A549 (cell line): ENCODE measurements around the gene SMARCA4. TPM values are rescaled to one million over a fixed set of nuclear protein-coding genes. Genes with fewer than 3 reads are reported as not detected.

Source experiments
- ATAC-seq, 2 experiments: fragments of 200-7000 bp in 1 of 2; fragments of >200 bp in 1 of 2; cut with Nextera tagmentation in 1 of 2; cut with Tn5 transposase in 1 of 2; 3 replicates each; pipeline versions ENCODE4 v1.8.0 to v1.9.1; 2018 to 2020; ENCODE audit warnings: mild to moderate bottlenecking in 1 of 2, moderate library complexity in 1 of 2
- CTCF ChIA-PET: fragments of 300-600 bp; sonication (Branson Sonifier 250); formaldehyde crosslinking; extraction: SDS; loops from one replicate; lab custom pipeline; 2021; ENCODE audit warnings: antibody characterized with exemption, inconsistent platforms; lab: Yijun Ruan, JAX
- POLR2A ChIA-PET: fragments of 350-600 bp; formaldehyde crosslinking; extraction: SDS; loops from one replicate; lab custom pipeline; 2021; ENCODE audit warnings: antibody characterized with exemption, inconsistent platforms; lab: Yijun Ruan, JAX
- DNase-seq, 2 experiments: peaks; one replicate each; pipeline versions ENCODE4 v3.0.0 to v3.0.0-alpha.2; 2011 to 2016; ENCODE audit warnings: low read depth in 1 of 2, low spot score in 1 of 2
- FAIRE-seq: peaks from 2 replicates; lab custom pipeline; 2011; peaks lifted over from hg19 to GRCh38; lab: Jason Lieb, UNC
- H3K27ac ChIP-seq, 2 experiments: fragments of >200 bp; sonication (Bioruptor Twin); formaldehyde crosslinking; 3 replicates each; pipeline ENCODE4 v1.5.1; 2016 to 2017
- H3K4me1 ChIP-seq: fragments of >200 bp; sonication (Bioruptor Twin); formaldehyde crosslinking; 3 replicates; pipeline ENCODE4 v1.6.1; 2016
- H3K4me2 ChIP-seq: fragments of >200 bp; sonication (Bioruptor Twin); formaldehyde crosslinking; 3 replicates; pipeline ENCODE4 v1.6.1; 2016
- H3K4me3 ChIP-seq: fragments of >200 bp; sonication (Bioruptor Twin); formaldehyde crosslinking; 3 replicates; pipeline ENCODE4 v1.5.1; 2016
- H3K9me3 ChIP-seq: fragments of >200 bp; sonication (Bioruptor Twin); formaldehyde crosslinking; 3 replicates; pipeline ENCODE4 v1.6.1; 2016
- BHLHE40 ChIP-seq: IDR thresholded peaks from 2 replicates; pipeline ENCODE4 v1.6.1; 2012; ENCODE audit warnings: low read depth, low read length, inconsistent platforms
- CBX8 ChIP-seq: fragments of 200-600 bp; sonication (generic); IDR thresholded peaks from 2 replicates; pipeline ENCODE4 v1.6.1; 2016
- CEBPB ChIP-seq, 2 experiments: fragments of >200 bp in 1 of 2; sonication (Bioruptor Twin) in 1 of 2; formaldehyde crosslinking in 1 of 2; IDR thresholded peaks; 2 replicates each; pipeline ENCODE4 v1.6.1; 2012 to 2016
- EP300 ChIP-seq, 2 experiments: fragments of >200 bp; sonication (Bioruptor Twin); formaldehyde crosslinking; IDR thresholded peaks; 2 replicates in 1 of 2; 3 replicates in 1 of 2; pipeline ENCODE4 v1.6.1; 2016 to 2017
- ESRRA ChIP-seq: fragments of 150-350 bp; IDR thresholded peaks from 2 replicates; pipeline ENCODE4 v1.6.1; 2014; ENCODE audit warnings: mild to moderate bottlenecking, low read length, borderline replicate concordance
- FOSB ChIP-seq: fragments of 250-450 bp; sonication (Bioruptor Pico); IDR thresholded peaks from 2 replicates; pipeline ENCODE4 v1.5.0; 2020; ENCODE audit warnings: mild to moderate bottlenecking, moderate library complexity
- FOXS1 ChIP-seq: fragments of 250-450 bp; sonication (Bioruptor Pico); IDR thresholded peaks from 2 replicates; pipeline ENCODE4 v1.5.0; 2020; ENCODE audit warnings: mild to moderate bottlenecking, moderate library complexity
- GATA3 ChIP-seq: IDR thresholded peaks from 2 replicates; pipeline ENCODE4 v1.6.1; 2012; ENCODE audit warnings: borderline replicate concordance
- HOXA7 ChIP-seq: fragments of 250-450 bp; sonication (Bioruptor Pico); IDR thresholded peaks from 2 replicates; pipeline ENCODE4 v1.5.0; 2020; ENCODE audit warnings: mild to moderate bottlenecking, moderate library complexity
- HOXB13 ChIP-seq: fragments of 250-450 bp; sonication (Bioruptor Pico); IDR thresholded peaks from 2 replicates; pipeline ENCODE4 v1.5.0; 2020; ENCODE audit warnings: low read depth, mild to moderate bottlenecking, moderate library complexity
- HOXB5 ChIP-seq: fragments of 250-450 bp; sonication (Bioruptor Pico); IDR thresholded peaks from 2 replicates; pipeline ENCODE4 v1.5.0; 2020; ENCODE audit warnings: mild to moderate bottlenecking, moderate library complexity
- JUNB ChIP-seq: fragments of >200 bp; sonication (Bioruptor Twin); formaldehyde crosslinking; IDR thresholded peaks from 2 replicates; pipeline ENCODE4 v1.6.1; 2016
- KDM1A ChIP-seq: fragments of 200-600 bp; sonication (generic); IDR thresholded peaks from 2 replicates; pipeline ENCODE4 v1.6.1; 2016; ENCODE audit warnings: low read depth, mild to moderate bottlenecking
- KDM5A ChIP-seq: fragments of 200-600 bp; sonication (generic); IDR thresholded peaks from 2 replicates; pipeline ENCODE4 v1.6.1; 2016; ENCODE audit warnings: antibody characterized with exemption, mild to moderate bottlenecking
- MAFK ChIP-seq: fragments of 450-650 bp; IDR thresholded peaks from 2 replicates; pipeline ENCODE4 v1.6.1; 2014; ENCODE audit not compliant: partially characterized antibody
- MAZ ChIP-seq: fragments of 150-350 bp; IDR thresholded peaks from 2 replicates; pipeline ENCODE4 v1.6.1; 2014; ENCODE audit warnings: antibody characterized with exemption, low read depth, low read length, borderline replicate concordance
- NR3C1 ChIP-seq: fragments of >200 bp; sonication (Bioruptor Twin); formaldehyde crosslinking; IDR thresholded peaks from 3 replicates; pipeline ENCODE4 v1.6.1; 2017
- POLR2A ChIP-seq: IDR thresholded peaks from 2 replicates; pipeline ENCODE4 v1.6.1; 2012; ENCODE audit warnings: mild to moderate bottlenecking, low read length
- RAD21 ChIP-seq, 2 experiments: fragments of >200 bp in 1 of 2; sonication (Bioruptor Twin) in 1 of 2; formaldehyde crosslinking in 1 of 2; IDR thresholded peaks in 1 of 2; conservative IDR thresholded peaks in 1 of 2; 2 replicates in 1 of 2; 3 replicates in 1 of 2; pipeline ENCODE4 v1.6.1; 2012 to 2018; ENCODE audit warnings: inconsistent platforms in 1 of 2
- RFX5 ChIP-seq: fragments of 450-650 bp; IDR thresholded peaks from 2 replicates; pipeline ENCODE4 v1.7.1; 2014; ENCODE audit warnings: antibody characterized with exemption, mild to moderate bottlenecking, moderate library complexity
- RNF2 ChIP-seq: fragments of 200-600 bp; sonication (generic); IDR thresholded peaks from 2 replicates; pipeline ENCODE4 v1.6.1; 2016; ENCODE audit warnings: low read depth, mild to moderate bottlenecking, antibody characterized with exemption, moderate library complexity, borderline replicate concordance
- SMC3 ChIP-seq: fragments of >200 bp; sonication (Bioruptor Twin); formaldehyde crosslinking; IDR thresholded peaks from 3 replicates; pipeline ENCODE4 v1.6.1; 2018; ENCODE audit warnings: inconsistent platforms
- SREBF2 ChIP-seq: fragments of 450-650 bp; IDR thresholded peaks from 2 replicates; pipeline ENCODE4 v1.6.1; 2014; ENCODE audit warnings: mild to moderate bottlenecking, moderate library complexity
- ZSCAN20 ChIP-seq: fragments of 250-450 bp; sonication (Bioruptor Pico); IDR thresholded peaks from 2 replicates; pipeline ENCODE4 v1.8.0; 2022; ENCODE audit warnings: mild to moderate bottlenecking, moderate library complexity
- WGBS: methylation state at CpG from one replicate; pipeline ENCODE4 v1.1.6; 2017; ENCODE audit errors: missing lambda C conversion rate; 5-methylcytosine and 5-hydroxymethylcytosine counted together
- polyA plus RNA-seq, 4 experiments: library from polyadenylated mRNA; depleted of rRNA in 3 of 4; stranded (reverse); fragments of >200 nt; fragmentation: RNase III in 1 of 4; extraction: RNeasy Plus Mini Kit Qiagen cat#74134 plus additional on column Dnase treatment in 1 of 4; gene quantifications; 2 replicates in 3 of 4; 3 replicates in 1 of 4; pipeline ENCODE4 v1.2.3, GENCODE V29; 2011 to 2017
- TF ChIP-seq, protein P1 (sequence below): fragments of 450-650 bp; IDR thresholded peaks from 2 replicates; pipeline ENCODE4 v1.6.1; 2014; ENCODE audit warnings: antibody characterized with exemption
- TF ChIP-seq, protein P2 (sequence below): fragments of >200 bp; sonication (Bioruptor Twin); formaldehyde crosslinking; IDR thresholded peaks from 2 replicates; pipeline ENCODE4 v1.6.1; 2016
- TF ChIP-seq, protein P3 (sequence below): IDR thresholded peaks from 2 replicates; pipeline ENCODE4 v1.6.1; 2012; ENCODE audit warnings: low read depth, borderline replicate concordance
- TF ChIP-seq, protein P4 (sequence below): IDR thresholded peaks from 2 replicates; pipeline ENCODE4 v1.6.1; 2012
- TF ChIP-seq, protein P5 (sequence below): IDR thresholded peaks from 2 replicates; pipeline ENCODE4 v1.6.1; 2012
- TF ChIP-seq, protein P6 (sequence below): fragments of 250-450 bp; sonication (Bioruptor Pico); IDR thresholded peaks from 2 replicates; pipeline ENCODE4 v1.5.0; 2020; ENCODE audit warnings: low read depth, mild to moderate bottlenecking, moderate library complexity

SMARCA4 gene
- polyA plus RNA-seq, 2 of the 4 experiments (the other 2 are of a cell fraction): 8.1 to 11.9 TPM

DNA sequence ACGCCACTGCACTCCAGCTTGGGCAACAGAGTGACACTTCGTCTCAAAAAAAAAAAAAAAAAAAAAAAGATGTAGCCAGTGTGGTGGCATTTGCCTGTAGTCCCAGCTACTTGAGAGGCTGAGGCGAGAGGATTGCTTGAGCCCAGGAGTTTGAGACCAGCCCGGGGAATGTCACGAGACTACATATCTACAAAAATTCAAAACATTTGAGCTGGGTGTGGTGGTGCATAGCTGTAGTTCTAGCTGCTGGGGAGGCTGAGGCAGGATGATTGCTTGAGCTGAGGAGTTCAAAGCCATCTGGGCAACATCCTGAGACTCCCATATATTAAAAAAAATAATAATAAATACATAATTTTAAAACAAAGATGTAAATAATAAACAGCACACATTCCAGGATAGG, 46.6 kb downstream of the SMARCA4 start:
- ChIA-PET POLR2A (interaction anchor here (0.6 kb wide), 1 partner anchor 77 kb away, joined by 4 read pairs; no protein-coding TSS in a partner anchor), CTCF (interaction anchor here (1.1 to 1.9 kb wide), 2 partner anchors 18 to 71 kb away, joined by 3 to 5 read pairs; no protein-coding TSS in a partner anchor)
- no peak for ATAC-seq
- H3K4me3 ChIP-seq: no peak overlapping the region
- no peak for TF ChIP-seq SREBF2
- no peak for TF ChIP-seq CBX8
- no peak for TF ChIP-seq CEBPB (IDR thresholded peaks at IDR 0.05)
- no peak overlapping the region for H3K27ac ChIP-seq
- H3K4me1 ChIP-seq: no peaks in the 10 kb centered on the region
- 93% methylated on average over 5 of the region's 5 CpGs for WGBS
- FAIRE-seq: no peak
- no peak overlapping the region for H3K4me2 ChIP-seq
- H3K9me3 ChIP-seq: no peaks in the 10 kb centered on the region
- DNase-seq: no peak

DNA sequence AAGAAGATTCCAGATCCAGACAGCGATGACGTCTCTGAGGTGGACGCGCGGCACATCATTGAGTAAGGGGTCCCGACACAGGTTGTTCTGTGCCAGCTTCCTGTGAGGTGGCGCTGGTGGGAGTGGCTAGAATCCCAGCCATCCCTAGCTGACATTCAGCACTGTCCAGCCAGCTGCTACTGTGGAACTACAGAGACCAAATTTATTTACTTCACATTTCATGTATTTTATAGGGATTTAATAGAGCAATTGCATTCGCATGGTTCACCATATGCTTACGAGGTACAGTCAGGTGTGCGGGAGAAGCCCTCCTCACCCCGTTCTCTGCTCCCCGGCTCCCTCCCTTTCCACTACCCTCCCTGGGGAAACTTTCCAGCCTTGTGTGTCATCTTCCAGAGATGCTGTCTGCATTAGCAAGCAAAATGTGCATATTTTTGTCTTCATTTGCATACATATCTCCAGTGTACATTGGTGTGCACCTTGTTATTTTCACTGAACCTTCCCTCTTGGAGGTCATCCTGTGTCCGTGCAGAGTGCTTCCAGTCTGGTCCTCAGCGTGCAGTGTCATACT, 47.2 kb downstream of the SMARCA4 start:
- WGBS: 92% methylated on average over 14 of the region's 14 CpGs
- ATAC-seq (no peak), FAIRE-seq (no peak), DNase-seq (no peak)
- no peak overlapping the region for H3K4me3 ChIP-seq
- H3K9me3 ChIP-seq: no peaks in the 10 kb centered on the region
- CTCF ChIA-PET: interaction anchor here (1.1 to 1.9 kb wide), 3 partner anchors 19 to 72 kb away, joined by 3 to 5 read pairs (median 3); no protein-coding TSS in a partner anchor
- H3K27ac ChIP-seq: no peak overlapping the region
- H3K4me1 ChIP-seq: no peaks in the 10 kb centered on the region
- TF ChIP-seq BHLHE40 (no peak), FOXS1 (no peak)
- POLR2A ChIA-PET: no interaction called here
- H3K4me2 ChIP-seq: no peak overlapping the region

DNA sequence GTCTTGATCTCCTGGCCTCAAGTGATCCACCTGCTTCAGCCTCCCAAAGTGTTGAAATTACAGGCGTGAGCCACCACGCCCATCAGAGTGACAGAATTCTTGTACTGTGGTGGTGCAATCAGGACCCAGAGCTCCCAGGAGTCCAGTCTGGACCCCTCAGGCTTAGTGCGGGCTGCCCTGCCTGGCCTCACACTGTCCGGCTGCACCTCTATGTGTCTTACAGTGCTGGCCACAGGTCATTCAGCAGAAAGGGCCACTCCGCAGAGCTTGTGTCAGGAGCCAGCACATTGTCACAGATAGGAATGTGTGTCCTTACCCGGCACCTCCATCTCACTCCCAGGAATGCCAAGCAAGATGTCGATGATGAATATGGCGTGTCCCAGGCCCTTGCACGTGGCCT, 49.2 kb downstream of the SMARCA4 start:
- Histone ChIP-seq H3K27ac (no peak overlapping the region), H3K4me3 (no peak overlapping the region)
- ChIA-PET CTCF (interaction anchor here (0.7 to 2.8 kb wide), 2 partner anchors 74 to 95 kb away, joined by 3 to 14 read pairs; no protein-coding TSS in a partner anchor), POLR2A (no interaction called here)
- FAIRE-seq: no peak
- 100% methylated on average over 6 of the region's 9 CpGs for WGBS
- no peak for DNase-seq
- no peak for ATAC-seq
- TF ChIP-seq, protein P1, sequence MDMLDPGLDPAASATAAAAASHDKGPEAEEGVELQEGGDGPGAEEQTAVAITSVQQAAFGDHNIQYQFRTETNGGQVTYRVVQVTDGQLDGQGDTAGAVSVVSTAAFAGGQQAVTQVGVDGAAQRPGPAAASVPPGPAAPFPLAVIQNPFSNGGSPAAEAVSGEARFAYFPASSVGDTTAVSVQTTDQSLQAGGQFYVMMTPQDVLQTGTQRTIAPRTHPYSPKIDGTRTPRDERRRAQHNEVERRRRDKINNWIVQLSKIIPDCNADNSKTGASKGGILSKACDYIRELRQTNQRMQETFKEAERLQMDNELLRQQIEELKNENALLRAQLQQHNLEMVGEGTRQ: no peak
- TF ChIP-seq KDM1A: no peak
- TF ChIP-seq KDM5A: no peak
- no peak for TF ChIP-seq ESRRA
- no peak for TF ChIP-seq POLR2A
- TF ChIP-seq, protein P2, sequence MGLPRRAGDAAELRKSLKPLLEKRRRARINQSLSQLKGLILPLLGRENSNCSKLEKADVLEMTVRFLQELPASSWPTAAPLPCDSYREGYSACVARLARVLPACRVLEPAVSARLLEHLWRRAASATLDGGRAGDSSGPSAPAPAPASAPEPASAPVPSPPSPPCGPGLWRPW: no peak
- TF ChIP-seq, protein P3, sequence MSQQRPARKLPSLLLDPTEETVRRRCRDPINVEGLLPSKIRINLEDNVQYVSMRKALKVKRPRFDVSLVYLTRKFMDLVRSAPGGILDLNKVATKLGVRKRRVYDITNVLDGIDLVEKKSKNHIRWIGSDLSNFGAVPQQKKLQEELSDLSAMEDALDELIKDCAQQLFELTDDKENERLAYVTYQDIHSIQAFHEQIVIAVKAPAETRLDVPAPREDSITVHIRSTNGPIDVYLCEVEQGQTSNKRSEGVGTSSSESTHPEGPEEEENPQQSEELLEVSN: no peak
- TF ChIP-seq ZSCAN20 (CRISPR knock-in tag): no peak
- no peak for TF ChIP-seq EP300 (IDR thresholded peaks at IDR 0.05)
- TF ChIP-seq, all 56 proteins: peak for 0
- H3K9me3 ChIP-seq: no peaks in the 10 kb centered on the region
- no peaks in the 10 kb centered on the region for H3K4me1 ChIP-seq
- H3K4me2 ChIP-seq: no peak overlapping the region

DNA sequence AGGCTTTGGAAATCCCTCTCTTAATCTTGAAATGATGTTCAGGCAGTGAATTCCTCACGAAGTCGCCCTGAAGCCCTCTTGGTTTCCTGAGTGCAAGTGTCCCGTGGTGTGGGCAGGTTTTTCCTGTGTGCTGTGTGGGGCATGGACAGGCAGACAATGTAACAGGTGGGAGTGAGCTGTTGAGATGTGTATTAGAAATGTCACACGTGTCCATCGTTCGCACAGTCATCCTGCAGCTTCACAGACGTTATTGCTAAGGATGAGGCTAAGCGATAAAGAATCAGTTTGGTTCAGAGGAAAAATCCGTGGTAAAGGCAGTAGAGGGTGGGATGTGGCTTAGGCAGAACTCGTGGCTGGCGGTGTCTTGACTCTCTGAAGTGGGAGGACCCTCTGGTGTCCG, 51.7 kb downstream of the SMARCA4 start:
- ATAC-seq (no peak), FAIRE-seq (no peak), DNase-seq (no peak)
- Histone ChIP-seq H3K4me2 (no peak overlapping the region), H3K9me3 (no peaks in the 10 kb centered on the region), H3K4me1 (no peaks in the 10 kb centered on the region), H3K27ac (no peak overlapping the region), H3K4me3 (no peak overlapping the region)
- ChIA-PET CTCF (interaction anchor here (1.4 to 2.8 kb wide), 2 partner anchors 23 to 76 kb away, joined by 3 to 14 read pairs; no protein-coding TSS in a partner anchor), POLR2A (no interaction called here)
- 89% methylated on average over 12 of the region's 12 CpGs for WGBS
- TF ChIP-seq HOXB5 (CRISPR knock-in tag): no peak
- no peak for TF ChIP-seq SMC3
- TF ChIP-seq, protein P4, sequence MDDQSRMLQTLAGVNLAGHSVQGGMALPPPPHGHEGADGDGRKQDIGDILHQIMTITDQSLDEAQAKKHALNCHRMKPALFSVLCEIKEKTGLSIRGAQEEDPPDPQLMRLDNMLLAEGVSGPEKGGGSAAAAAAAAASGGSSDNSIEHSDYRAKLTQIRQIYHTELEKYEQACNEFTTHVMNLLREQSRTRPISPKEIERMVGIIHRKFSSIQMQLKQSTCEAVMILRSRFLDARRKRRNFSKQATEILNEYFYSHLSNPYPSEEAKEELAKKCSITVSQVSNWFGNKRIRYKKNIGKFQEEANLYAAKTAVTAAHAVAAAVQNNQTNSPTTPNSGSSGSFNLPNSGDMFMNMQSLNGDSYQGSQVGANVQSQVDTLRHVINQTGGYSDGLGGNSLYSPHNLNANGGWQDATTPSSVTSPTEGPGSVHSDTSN: no peak
- TF ChIP-seq EP300 (IDR thresholded peaks at IDR 0.05): no peak
- no peak for TF ChIP-seq GATA3
- TF ChIP-seq HOXA7 (CRISPR knock-in tag): no peak
- TF ChIP-seq MAZ: no peak
- no peak for TF ChIP-seq KDM1A
- TF ChIP-seq RFX5: no peak
- TF ChIP-seq HOXB13: no peak
- TF ChIP-seq, protein P5, sequence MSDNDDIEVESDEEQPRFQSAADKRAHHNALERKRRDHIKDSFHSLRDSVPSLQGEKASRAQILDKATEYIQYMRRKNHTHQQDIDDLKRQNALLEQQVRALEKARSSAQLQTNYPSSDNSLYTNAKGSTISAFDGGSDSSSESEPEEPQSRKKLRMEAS: no peak
- no peak for TF ChIP-seq NR3C1
- TF ChIP-seq KDM5A: no peak
- TF ChIP-seq, protein P6, sequence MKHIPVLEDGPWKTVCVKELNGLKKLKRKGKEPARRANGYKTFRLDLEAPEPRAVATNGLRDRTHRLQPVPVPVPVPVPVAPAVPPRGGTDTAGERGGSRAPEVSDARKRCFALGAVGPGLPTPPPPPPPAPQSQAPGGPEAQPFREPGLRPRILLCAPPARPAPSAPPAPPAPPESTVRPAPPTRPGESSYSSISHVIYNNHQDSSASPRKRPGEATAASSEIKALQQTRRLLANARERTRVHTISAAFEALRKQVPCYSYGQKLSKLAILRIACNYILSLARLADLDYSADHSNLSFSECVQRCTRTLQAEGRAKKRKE (CRISPR knock-in tag): no peak
- TF ChIP-seq BHLHE40: no peak
- TF ChIP-seq JUNB: no peak
- TF ChIP-seq RNF2: no peak
- no peak for TF ChIP-seq MAFK
- TF ChIP-seq FOSB (CRISPR knock-in tag): no peak
- TF ChIP-seq RAD21 (conservative IDR thresholded peaks at IDR 0.05 in 1 of 2, IDR thresholded peaks at IDR 0.05 in 1 of 2): no peak
